SKM-1 (cell line): Measurements from ENCODE around the gene TSGA10.
"Not testable (repeated sequence)": the region's sequence is repeated elsewhere in the genome, so short reads cannot be mapped to it uniquely, and the experiment has no call there.

Experiments
- DNase-seq: peaks from one replicate; lab custom pipeline; 2025; ENCODE audit not compliant: unreplicated experiment; lab: John Stamatoyannopoulos, UW

The TSGA10 gene

GRCh38 chr2:99154643-99155536 lies at the start of gene TSGA10, which contains the start of gene LIPT1:
Gene TSGA10 (minus strand): TSS chr2:99154942. CDS start chr2:99109439, 45,503 bp downstream.
Gene LIPT1 (plus strand): TSS chr2:99154967. CDS start chr2:99161958, 6,991 bp downstream.
- peak; percentile 61 for DNase-seq

GRCh38 chr2:99201959-99202678 lies 47.4 kb upstream of the TSGA10 start:
- DNase-seq: no peak

- no peak for DNase-seq
These were observed 45.5 kb upstream of the TSGA10 start for GRCh38 chr2:99200076-99200800.

- DNase-seq: no peak
These were observed 43.5 kb upstream of the TSGA10 start for GRCh38 chr2:99198103-99198841.

GRCh38 chr2:99192364-99192763 lies 37.6 kb upstream of the TSGA10 start:
- not testable (repeated sequence) for DNase-seq

GRCh38 chr2:99190548-99190947 lies 35.8 kb upstream of the TSGA10 start:
- DNase-seq: no peak

GRCh38 chr2:99188357-99188756 lies 33.6 kb upstream of the TSGA10 start:
- no peak for DNase-seq

GRCh38 chr2:99187011-99187410 lies 32.3 kb upstream of the TSGA10 start:
- DNase-seq: no peak

- DNase-seq: no peak
These were observed 30.1 kb upstream of the TSGA10 start for GRCh38 chr2:99184811-99185210.

GRCh38 chr2:99183025-99183424 lies 28.3 kb upstream of the TSGA10 start:
- DNase-seq: no peak

GRCh38 chr2:99181624-99182000 lies 26.9 kb upstream of the TSGA10 start:
- no peak for DNase-seq

GRCh38 chr2:99180755-99181623 lies 26.2 kb upstream of the TSGA10 start, which contains the start of the genes MITD1 and MRPL30:
Gene MITD1 (minus strand): TSS chr2:99181058. CDS start chr2:99180981, 77 bp downstream.
Gene MRPL30 (plus strand): TSS chr2:99181184. CDS start chr2:99186204, 5,020 bp downstream.
- DNase-seq: peak; percentile 91

GRCh38 chr2:99171377-99172140 lies 16.8 kb upstream of the TSGA10 start:
- no peak for DNase-seq

GRCh38 chr2:99169534-99169933 lies 14.8 kb upstream of the TSGA10 start:
- DNase-seq: no peak

GRCh38 chr2:99166218-99166617 lies 11.5 kb upstream of the TSGA10 start:
- DNase-seq: no peak

GRCh38 chr2:99159594-99159993 lies 4.9 kb upstream of the TSGA10 start:
- no peak for DNase-seq

- no peak for DNase-seq
These were observed 3.9 kb upstream of the TSGA10 start for GRCh38 chr2:99158599-99158998.

GRCh38 chr2:99156891-99157290 lies 2.1 kb upstream of the TSGA10 start:
- DNase-seq: no peak
